ENCODE data around the gene STRBP. TPM values are rescaled to one million over a fixed set of nuclear protein-coding genes. Genes with fewer than 3 reads are reported as not detected.

Gene STRBP
- total and polyA plus RNA-seq, 2 of the 4 experiments (the other 2 are of a cell fraction), result 2.1 to 2.5 TPM

DNA sequence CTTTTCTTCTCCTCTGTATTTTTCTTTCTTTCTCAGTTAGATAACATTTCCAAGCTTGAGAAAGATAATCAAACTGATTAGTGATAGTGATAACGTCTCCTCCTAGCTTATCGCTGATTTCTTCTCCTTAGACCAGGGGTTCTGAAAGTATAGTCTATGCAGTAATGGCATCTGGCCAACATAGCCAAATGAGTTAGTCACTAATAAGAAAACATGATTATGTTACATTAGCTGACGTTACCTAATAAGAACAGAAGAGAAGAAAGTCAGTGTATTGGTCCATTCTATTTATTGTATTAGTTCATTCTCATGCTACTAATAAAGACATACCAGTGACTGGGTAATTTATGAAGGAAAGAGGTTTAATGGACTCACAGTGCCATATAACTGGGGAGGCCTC is 111.2 kb downstream of the STRBP start:
- TF ChIP-seq FOS (IDR thresholded peaks at IDR 0.05; ENCODE audit: low read depth, low read length), result no peak
- no peak for TF ChIP-seq RCOR1 (IDR thresholded peaks at IDR 0.05; ENCODE audit: insufficient replicate concordance, low read length)
- TF ChIP-seq MAFK (IDR thresholded peaks at IDR 0.05; ENCODE audit: low read depth, low read length), result no peak
- no peak for TF ChIP-seq NFE2L2 (IDR thresholded peaks at IDR 0.05; ENCODE audit: low read depth, low read length)
- TF ChIP-seq MXI1 (IDR thresholded peaks at IDR 0.05; ENCODE audit: borderline replicate concordance, low read depth, low read length), result no peak
- TF ChIP-seq CEBPB (IDR thresholded peaks at IDR 0.05; ENCODE audit: low read depth, low read length), result no peak
- TF ChIP-seq CTCF (conservative IDR thresholded peaks at IDR 0.05; ENCODE audit: low read depth, low read length), result no peak
- TF ChIP-seq, protein P1, sequence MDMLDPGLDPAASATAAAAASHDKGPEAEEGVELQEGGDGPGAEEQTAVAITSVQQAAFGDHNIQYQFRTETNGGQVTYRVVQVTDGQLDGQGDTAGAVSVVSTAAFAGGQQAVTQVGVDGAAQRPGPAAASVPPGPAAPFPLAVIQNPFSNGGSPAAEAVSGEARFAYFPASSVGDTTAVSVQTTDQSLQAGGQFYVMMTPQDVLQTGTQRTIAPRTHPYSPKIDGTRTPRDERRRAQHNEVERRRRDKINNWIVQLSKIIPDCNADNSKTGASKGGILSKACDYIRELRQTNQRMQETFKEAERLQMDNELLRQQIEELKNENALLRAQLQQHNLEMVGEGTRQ (IDR thresholded peaks at IDR 0.05; ENCODE audit: low read depth, low read length), result no peak
- no peak for TF ChIP-seq RFX5 (IDR thresholded peaks at IDR 0.05; ENCODE audit: low read depth, low read length)
- no peak for TF ChIP-seq BHLHE40 (IDR thresholded peaks at IDR 0.05; ENCODE audit: low read depth, low read length)
- no peak for TF ChIP-seq CHD1 (IDR thresholded peaks at IDR 0.05; ENCODE audit: low read depth, low read length)
- no peak for TF ChIP-seq ELK1 (IDR thresholded peaks at IDR 0.05; ENCODE audit: borderline replicate concordance, low read depth, low read length)
- BruUV-seq (replicated peaks), result no TSS peak
- WGBS, 2 experiments (ENCODE audit: extremely low coverage in 2 of 2, insufficient read length in 1 of 2), result no CpG with 5 or more reads among the region's 3 CpGs

More for the DNA sequence above, 111.2 kb downstream of the STRBP start:
- H4K20me1 ChIP-seq (ENCODE audit: insufficient read depth, low read length), result no peaks in the 10 kb centered on the region
- no peaks in the 10 kb centered on the region; the same call in 1 of the 2 replicates for H3K27me3 ChIP-seq (ENCODE audit: control insufficient read depth, insufficient read depth, low read length)
- in situ Hi-C loops (cut with MboI; ENCODE audit: low sequenced_read_pairs), result no loop called here
- intact Hi-C loops (cut with micrococcal nuclease), result no loop called here
- H3K27ac ChIP-seq (ENCODE audit: insufficient read depth, low read length), result no peak overlapping the region
- H3K9me3 ChIP-seq (ENCODE audit: control insufficient read depth, insufficient read depth, low read length), result no peaks in the 10 kb centered on the region
- no peak overlapping the region for H3K23ac ChIP-seq (ENCODE audit: low read depth, low read length)
- no peak overlapping the region for H4K5ac ChIP-seq (ENCODE audit: low read depth, low read length)
- CTCF ChIA-PET, result interaction anchor here (0.7 kb wide), 1 partner anchor 54 kb away, joined by 3 read pairs; no protein-coding TSS in a partner anchor
- H3K9me1 ChIP-seq (ENCODE audit: insufficient read depth, low read length), result peaks cover 2% of the 10 kb centered on the region; the same call in 1 of the 2 replicates
- no peak overlapping the region for H3K4me2 ChIP-seq (ENCODE audit: low read depth, low read length)
- no peak overlapping the region for H4K91ac ChIP-seq (ENCODE audit: insufficient read depth, low read depth, low read length)
- POLR2A ChIA-PET (ENCODE audit: unreplicated experiment), result no interaction called here
- no peak overlapping the region for H3K9ac ChIP-seq (ENCODE audit: low read depth, low read length)
- DNase-seq (peak; percentile 50), ATAC-seq (ENCODE audit: low read depth) (no peak; the same call in 1 of the 2 replicates)
- H4K8ac ChIP-seq (ENCODE audit: low read depth in 2 of 2, low read length in 2 of 2), result no peak overlapping the region
- H2BK15ac ChIP-seq (ENCODE audit: low read depth, low read length), result no peak overlapping the region
- no peak overlapping the region for H3K14ac ChIP-seq (replicated peaks; ENCODE audit: low read depth, low read length)
- no peak overlapping the region for H2BK5ac ChIP-seq (ENCODE audit: low read depth, low read length, poor library complexity, severe bottlenecking)
- no peak overlapping the region for H3K56ac ChIP-seq (ENCODE audit: extremely low read depth, insufficient read depth, low read length)
- H2BK20ac ChIP-seq (ENCODE audit: low read depth, low read length), result no peak overlapping the region
- H3K36me3 ChIP-seq (ENCODE audit: control insufficient read depth, insufficient read depth, low read length), result no peaks in the 10 kb centered on the region
- H2BK120ac ChIP-seq (ENCODE audit: low read depth, low read length), result no peak overlapping the region
- H3K18ac ChIP-seq (ENCODE audit: low read depth, low read length), result no peak overlapping the region
- dilution Hi-C loops (cut with HindIII; ENCODE audit: low sequenced_read_pairs, unreplicated experiment), result no loop called here
- peaks cover 1% of the 10 kb centered on the region for H3K4me1 ChIP-seq (ENCODE audit: control insufficient read depth, insufficient read depth, low read length)
- no peak overlapping the region for H3K4me3 ChIP-seq (ENCODE audit: insufficient read depth, low read depth, low read length)
- no peak overlapping the region for H3K4ac ChIP-seq (ENCODE audit: low read depth, low read length)
- no peak overlapping the region for H2AK5ac ChIP-seq (ENCODE audit: low read depth, low read length)
- H3K79me1 ChIP-seq (ENCODE audit: low read depth in 1 of 2, low read length in 2 of 2), result no peaks in the 10 kb centered on the region
- no peak overlapping the region for H2AK9ac ChIP-seq (replicated peaks; ENCODE audit: low read depth, low read length, poor library complexity)
- H2AFZ ChIP-seq (replicated peaks; ENCODE audit: low read length, poor library complexity), result no peak overlapping the region

Data from IMR-90 (cell line).